Uterus (tissue), 4 donors: ENCODE results near the gene NAV2. TPM values are rescaled to one million over a fixed set of nuclear protein-coding genes. Genes with fewer than 3 reads are reported as not detected.

Experiments
- DNase-seq, 2 donors: peaks; one replicate each; pipeline ENCODE4 v3.0.0-alpha.2; 2019 to 2020
- H3K27ac ChIP-seq, 2 donors: fragments of 200-600 bp; sonication (generic); 1 replicate in 1 of 2; 2 replicates in 1 of 2; pipeline ENCODE4 v1.5.1; 2016 to 2018
- H3K27me3 ChIP-seq, 2 donors: fragments of 200-600 bp; sonication (generic); one replicate each; pipeline ENCODE4 v1.5.1; 2018 to 2019; ENCODE audit warnings: control low read depth in 1 of 2
- H3K36me3 ChIP-seq, 2 donors: fragments of 200-600 bp; sonication (generic); one replicate each; pipeline ENCODE4 v1.5.1; 2019; ENCODE audit warnings: control low read depth in 1 of 2
- H3K4me1 ChIP-seq, 2 donors: fragments of 200-600 bp; sonication (generic); one replicate each; pipeline ENCODE4 v1.5.1; 2018 to 2019; ENCODE audit warnings: control low read depth in 1 of 2
- H3K4me3 ChIP-seq, 2 donors: fragments of 200-600 bp; sonication (generic); 1 replicate in 1 of 2; 2 replicates in 1 of 2; pipeline ENCODE4 v1.5.1; 2018 to 2019; ENCODE audit warnings: mild to moderate bottlenecking in 1 of 2
- H3K9me3 ChIP-seq, 2 donors: fragments of 200-600 bp; sonication (generic); one replicate each; pipeline ENCODE4 v1.5.1; 2019; ENCODE audit warnings: control low read depth in 1 of 2
- POLR2A ChIP-seq, 2 donors: fragments of 450-650 bp; IDR thresholded peaks; one replicate each; pipeline ENCODE4 v1.6.1; 2016; ENCODE audit warnings: antibody characterized with exemption in 2 of 2, mild to moderate bottlenecking in 1 of 2, moderate library complexity in 1 of 2
- intact Hi-C: fragments of 100-400 bp; cut with DNase I; formaldehyde crosslinking; loops from one replicate; pipeline ENCODE4 v1.15.1; 2023; ENCODE audit warnings: low total_unique reads
- total RNA-seq, 4 donors: library from RNA; depleted of rRNA in 3 of 4; stranded (reverse); fragments of >200 nt in 3 of 4; gene quantifications; one replicate each; pipeline versions ENCODE4 v1.1.0 to v1.2.4, GENCODE V29; 2014 to 2023
- TF ChIP-seq, protein P1 (sequence below), 4 experiments: fragments of 200-600 bp in 2 of 4; fragments of 450-650 bp in 2 of 4; sonication (generic) in 2 of 4; IDR thresholded peaks; one replicate each; pipeline ENCODE4 v1.5.1; 2016 to 2019; ENCODE audit warnings: antibody characterized with exemption in 4 of 4, mild to moderate bottlenecking in 2 of 4, moderate library complexity in 1 of 4
- donor health status: DM: yes; HTN: yes; CAD: no.

Gene NAV2
- total RNA-seq, 4 donors from 2014 or later = 2.6 to 31.6 (median 5.7) TPM

- Histone ChIP-seq H3K27me3 (no peaks in the 10 kb centered on the region), H3K27ac (no peak overlapping the region), H3K4me3 (peak overlapping the region in 1 of 2 donors; percentile 41), H3K4me1 (no peaks in the 10 kb centered on the region), H3K9me3 (no peaks in the 10 kb centered on the region), H3K36me3 (no peaks in the 10 kb centered on the region)
- DNase-seq = no peak
- intact Hi-C loops = loop anchor here (5.0 kb wide), 1 partner anchor 185 kb away; no protein-coding TSS in a partner anchor
- TF ChIP-seq, protein P1, sequence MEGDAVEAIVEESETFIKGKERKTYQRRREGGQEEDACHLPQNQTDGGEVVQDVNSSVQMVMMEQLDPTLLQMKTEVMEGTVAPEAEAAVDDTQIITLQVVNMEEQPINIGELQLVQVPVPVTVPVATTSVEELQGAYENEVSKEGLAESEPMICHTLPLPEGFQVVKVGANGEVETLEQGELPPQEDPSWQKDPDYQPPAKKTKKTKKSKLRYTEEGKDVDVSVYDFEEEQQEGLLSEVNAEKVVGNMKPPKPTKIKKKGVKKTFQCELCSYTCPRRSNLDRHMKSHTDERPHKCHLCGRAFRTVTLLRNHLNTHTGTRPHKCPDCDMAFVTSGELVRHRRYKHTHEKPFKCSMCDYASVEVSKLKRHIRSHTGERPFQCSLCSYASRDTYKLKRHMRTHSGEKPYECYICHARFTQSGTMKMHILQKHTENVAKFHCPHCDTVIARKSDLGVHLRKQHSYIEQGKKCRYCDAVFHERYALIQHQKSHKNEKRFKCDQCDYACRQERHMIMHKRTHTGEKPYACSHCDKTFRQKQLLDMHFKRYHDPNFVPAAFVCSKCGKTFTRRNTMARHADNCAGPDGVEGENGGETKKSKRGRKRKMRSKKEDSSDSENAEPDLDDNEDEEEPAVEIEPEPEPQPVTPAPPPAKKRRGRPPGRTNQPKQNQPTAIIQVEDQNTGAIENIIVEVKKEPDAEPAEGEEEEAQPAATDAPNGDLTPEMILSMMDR (IDR thresholded peaks at IDR 0.05) = no peak
- TF ChIP-seq POLR2A (IDR thresholded peaks at IDR 0.05) = no peak
Observed at GRCh38 chr11:20132667-20133039, 420.0 kb downstream of the NAV2 start.

DNA sequence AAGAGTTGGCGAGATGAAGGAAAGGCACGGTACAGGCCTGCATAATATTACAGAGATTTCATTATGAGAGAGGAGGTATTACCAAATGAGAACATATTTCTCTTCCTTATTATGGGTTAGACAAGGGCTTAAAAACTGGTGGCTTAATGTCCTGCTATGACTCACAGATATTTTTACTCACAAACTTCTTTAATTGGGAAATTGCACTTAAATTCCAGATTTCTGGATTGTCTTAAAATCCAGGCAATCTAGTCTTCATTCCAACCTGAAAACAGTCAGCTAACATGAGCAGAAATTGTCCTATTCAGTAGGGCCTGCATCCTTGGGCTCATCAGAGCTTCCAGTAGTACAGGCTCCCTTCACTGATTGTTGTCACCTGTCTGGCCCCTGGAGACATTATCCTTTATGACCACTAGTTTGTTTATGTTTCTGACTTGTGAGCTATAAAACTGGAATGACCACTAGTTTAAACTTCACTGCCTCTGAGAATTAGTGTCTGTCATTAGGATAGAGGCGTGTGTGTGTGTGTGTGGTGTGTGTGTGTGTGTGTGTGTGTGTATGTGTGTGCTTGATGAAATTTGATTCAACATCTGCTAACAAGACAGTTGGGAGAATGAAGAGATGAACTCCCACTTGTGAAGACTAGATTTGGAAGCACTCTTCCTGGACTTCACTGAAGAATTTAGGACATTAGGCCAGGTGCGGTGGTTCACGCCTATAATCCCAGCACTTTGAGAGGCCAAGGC is 422.5 kb downstream of the NAV2 start:
- TF ChIP-seq, protein P1 (IDR thresholded peaks at IDR 0.05) = no peak
- no peak for TF ChIP-seq POLR2A (IDR thresholded peaks at IDR 0.05)
- H3K4me3 ChIP-seq = no peak overlapping the region
- no peak overlapping the region for H3K27ac ChIP-seq
- H3K4me1 ChIP-seq = no peaks in the 10 kb centered on the region
- H3K27me3 ChIP-seq = no peaks in the 10 kb centered on the region
- intact Hi-C loops = loop anchor here (5.0 kb wide), 1 partner anchor 188 kb away; no protein-coding TSS in a partner anchor
- no peaks in the 10 kb centered on the region for H3K9me3 ChIP-seq
- no peaks in the 10 kb centered on the region for H3K36me3 ChIP-seq
- DNase-seq = no peak

- no peaks in the 10 kb centered on the region for H3K27me3 ChIP-seq
- no peaks in the 10 kb centered on the region for H3K9me3 ChIP-seq
- TF ChIP-seq, protein P1 (IDR thresholded peaks at IDR 0.05) = no peak
- TF ChIP-seq POLR2A (IDR thresholded peaks at IDR 0.05) = no peak
- H3K4me1 ChIP-seq = no peaks in the 10 kb centered on the region
- no peak overlapping the region for H3K4me3 ChIP-seq
- no peaks in the 10 kb centered on the region for H3K36me3 ChIP-seq
- no peak for DNase-seq
- no peak overlapping the region for H3K27ac ChIP-seq
- intact Hi-C loops = no loop called here
Observed at GRCh38 chr11:20137637-20138036, 425.0 kb downstream of the NAV2 start.

GRCh38 chr11:20138707-20139106 is 426.1 kb downstream of the NAV2 start:
- intact Hi-C loops = no loop called here
- Histone ChIP-seq H3K27ac (no peak overlapping the region), H3K4me1 (no peaks in the 10 kb centered on the region), H3K36me3 (no peaks in the 10 kb centered on the region), H3K9me3 (no peaks in the 10 kb centered on the region), H3K27me3 (no peaks in the 10 kb centered on the region), H3K4me3 (no peak overlapping the region)
- no peak for DNase-seq
- no peak for TF ChIP-seq POLR2A (IDR thresholded peaks at IDR 0.05)
- TF ChIP-seq, protein P1 (IDR thresholded peaks at IDR 0.05) = no peak

DNA sequence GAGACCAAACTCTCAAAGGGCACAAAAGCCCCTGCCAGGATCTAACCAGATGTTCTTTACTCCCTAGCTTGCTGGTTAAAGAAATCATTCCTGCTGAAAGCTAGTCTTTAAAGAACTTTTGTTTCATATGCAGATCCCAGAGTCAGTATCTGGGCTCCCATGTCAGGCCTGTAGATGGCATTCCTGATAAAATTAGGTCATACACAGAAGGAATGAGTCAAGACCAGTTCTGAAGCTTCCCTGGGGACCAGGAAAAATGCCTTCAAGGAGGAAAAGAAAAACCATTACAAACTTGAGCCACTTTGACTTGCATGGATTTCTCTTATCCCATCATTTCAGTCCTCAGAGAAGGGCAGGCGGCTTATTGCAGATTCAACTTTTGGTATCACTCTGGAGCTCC is 441.7 kb downstream of the NAV2 start:
- no peaks in the 10 kb centered on the region for H3K9me3 ChIP-seq
- peaks cover 0 to 5% of the 10 kb centered on the region in 2 donors for H3K4me1 ChIP-seq
- no peak overlapping the region for H3K4me3 ChIP-seq
- DNase-seq = no peak
- no peak for TF ChIP-seq POLR2A (IDR thresholded peaks at IDR 0.05)
- TF ChIP-seq, protein P1 (IDR thresholded peaks at IDR 0.05) = no peak
- intact Hi-C loops = no loop called here
- H3K27ac ChIP-seq = no peak overlapping the region
- no peaks in the 10 kb centered on the region for H3K36me3 ChIP-seq
- peaks cover 12 to 41% of the 10 kb centered on the region in 2 donors for H3K27me3 ChIP-seq
